ENCODE measurements around the gene MYCBPAP.

Gene MYCBPAP, protein sequence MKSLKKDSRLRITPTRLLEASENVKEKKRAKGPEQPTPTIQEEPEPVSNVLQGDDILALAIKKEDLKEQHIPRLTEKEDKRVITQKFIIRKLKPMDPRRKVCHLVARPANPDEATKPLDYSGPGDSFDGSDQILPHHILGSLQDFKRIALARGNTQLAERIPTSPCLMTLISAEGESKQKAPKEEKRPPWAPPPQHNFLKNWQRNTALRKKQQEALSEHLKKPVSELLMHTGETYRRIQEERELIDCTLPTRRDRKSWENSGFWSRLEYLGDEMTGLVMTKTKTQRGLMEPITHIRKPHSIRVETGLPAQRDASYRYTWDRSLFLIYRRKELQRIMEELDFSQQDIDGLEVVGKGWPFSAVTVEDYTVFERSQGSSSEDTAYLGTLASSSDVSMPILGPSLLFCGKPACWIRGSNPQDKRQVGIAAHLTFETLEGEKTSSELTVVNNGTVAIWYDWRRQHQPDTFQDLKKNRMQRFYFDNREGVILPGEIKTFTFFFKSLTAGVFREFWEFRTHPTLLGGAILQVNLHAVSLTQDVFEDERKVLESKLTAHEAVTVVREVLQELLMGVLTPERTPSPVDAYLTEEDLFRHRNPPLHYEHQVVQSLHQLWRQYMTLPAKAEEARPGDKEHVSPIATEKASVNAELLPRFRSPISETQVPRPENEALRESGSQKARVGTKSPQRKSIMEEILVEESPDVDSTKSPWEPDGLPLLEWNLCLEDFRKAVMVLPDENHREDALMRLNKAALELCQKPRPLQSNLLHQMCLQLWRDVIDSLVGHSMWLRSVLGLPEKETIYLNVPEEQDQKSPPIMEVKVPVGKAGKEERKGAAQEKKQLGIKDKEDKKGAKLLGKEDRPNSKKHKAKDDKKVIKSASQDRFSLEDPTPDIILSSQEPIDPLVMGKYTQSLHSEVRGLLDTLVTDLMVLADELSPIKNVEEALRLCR

DNA sequence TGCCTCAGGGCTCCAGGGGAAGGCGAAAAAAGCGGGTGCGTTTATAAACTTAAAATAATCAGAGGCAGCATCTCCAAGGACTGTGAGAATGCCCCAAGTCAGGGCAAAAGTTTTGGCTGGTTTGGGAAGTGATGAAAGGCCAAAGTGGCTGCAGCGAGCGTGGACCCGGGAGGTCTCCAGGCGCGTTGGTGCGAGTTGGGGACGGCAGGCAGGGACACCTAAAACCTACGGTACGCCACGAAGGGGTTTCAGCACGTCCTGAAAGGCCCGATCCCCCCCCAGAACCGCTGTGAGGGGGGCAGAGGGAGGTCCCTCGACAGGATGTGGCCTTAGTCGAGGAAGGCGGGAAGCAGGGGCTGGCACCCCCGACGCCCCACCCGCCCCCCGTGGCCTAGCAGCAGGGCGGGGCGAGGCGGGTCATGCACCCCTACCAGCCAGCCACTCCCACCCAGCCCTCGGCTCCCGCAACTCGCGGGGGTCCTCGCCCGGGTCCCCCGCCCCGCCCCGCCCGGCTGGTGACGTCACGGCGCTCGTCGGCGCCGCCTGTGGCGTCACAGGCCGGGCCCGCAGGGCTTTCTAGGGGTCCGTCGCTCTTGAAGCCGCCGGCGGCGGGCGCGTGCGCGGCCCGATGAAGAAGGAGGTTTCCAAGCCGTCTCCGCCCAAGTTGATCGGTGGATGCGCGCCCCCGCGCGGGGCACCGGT lies at the start of gene MYCBPAP:
Gene MYCBPAP (plus strand): TSS at position 569 of the 702 bp plus-strand sequence. CDS start 236 bp downstream, outside the sequence.
- DNase-seq, result peak; percentile 80 to 89

DNA sequence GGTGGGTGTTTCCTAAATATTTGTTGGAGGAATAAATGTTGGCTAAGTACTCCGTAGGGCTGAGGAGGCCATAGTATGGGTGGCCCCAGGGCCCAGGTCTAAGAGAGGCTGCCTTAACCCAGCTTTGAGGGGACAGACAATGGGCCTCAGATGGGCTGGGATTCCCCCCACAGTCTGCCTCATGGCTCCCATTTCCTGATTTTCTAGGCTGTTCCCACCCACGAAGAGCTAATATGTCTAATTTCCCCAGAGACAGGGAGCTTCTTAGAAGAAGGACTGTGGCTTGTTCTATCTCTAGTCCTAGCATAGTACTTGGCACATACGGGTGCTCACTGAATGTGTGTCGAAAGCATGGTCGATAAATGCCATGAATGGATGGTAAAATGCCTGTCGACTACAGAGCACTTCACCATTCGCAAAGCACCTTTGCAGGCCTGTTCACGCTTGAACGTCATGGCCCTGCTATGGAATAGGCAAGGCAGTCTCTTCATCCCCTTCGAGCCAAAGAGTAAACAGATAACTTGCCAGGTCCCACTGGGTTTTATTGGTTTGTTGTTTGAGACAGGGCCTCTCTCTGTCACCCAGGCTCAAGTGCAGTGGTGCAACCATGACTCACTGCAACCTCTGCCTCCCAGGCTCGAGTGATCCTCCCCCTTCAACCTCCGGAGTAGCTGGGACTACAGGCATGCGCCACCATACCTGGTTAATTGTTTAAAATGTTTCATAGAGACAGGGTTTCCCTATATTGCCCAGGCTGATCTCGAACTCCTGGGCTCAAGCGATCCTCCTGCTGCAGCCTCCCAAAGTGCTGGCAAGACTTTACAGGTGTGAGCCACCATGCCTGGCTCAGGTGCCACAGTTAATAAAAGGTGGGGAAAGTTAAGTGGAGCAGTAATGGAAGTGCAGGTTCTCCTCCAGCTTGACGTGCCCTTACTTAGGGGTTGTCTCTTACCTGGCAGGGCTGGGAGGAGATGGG lies 49.2 kb upstream of the MYCBPAP start:
- DNase-seq, result no peak

DNA sequence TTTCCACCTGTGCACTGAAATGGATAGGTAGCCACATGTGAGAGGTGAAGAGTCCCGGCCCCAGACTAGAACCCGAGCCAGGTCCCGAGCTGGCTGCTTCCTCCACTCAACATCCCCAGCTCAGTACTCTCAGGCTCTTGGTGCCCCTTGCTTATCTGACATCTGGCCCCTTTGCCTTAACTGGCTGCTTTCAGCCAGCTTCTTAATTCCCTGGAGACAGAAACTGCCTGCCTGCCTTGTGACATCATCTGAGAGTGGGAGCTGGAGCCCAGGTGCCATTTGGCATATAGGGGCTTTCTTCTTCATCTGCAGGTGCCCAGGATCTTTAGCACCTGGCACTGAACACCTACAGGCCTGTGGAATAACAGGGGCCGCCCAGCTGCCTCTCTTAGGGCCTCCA lies 48.5 kb upstream of the MYCBPAP start:
- DNase-seq, result no peak

DNA sequence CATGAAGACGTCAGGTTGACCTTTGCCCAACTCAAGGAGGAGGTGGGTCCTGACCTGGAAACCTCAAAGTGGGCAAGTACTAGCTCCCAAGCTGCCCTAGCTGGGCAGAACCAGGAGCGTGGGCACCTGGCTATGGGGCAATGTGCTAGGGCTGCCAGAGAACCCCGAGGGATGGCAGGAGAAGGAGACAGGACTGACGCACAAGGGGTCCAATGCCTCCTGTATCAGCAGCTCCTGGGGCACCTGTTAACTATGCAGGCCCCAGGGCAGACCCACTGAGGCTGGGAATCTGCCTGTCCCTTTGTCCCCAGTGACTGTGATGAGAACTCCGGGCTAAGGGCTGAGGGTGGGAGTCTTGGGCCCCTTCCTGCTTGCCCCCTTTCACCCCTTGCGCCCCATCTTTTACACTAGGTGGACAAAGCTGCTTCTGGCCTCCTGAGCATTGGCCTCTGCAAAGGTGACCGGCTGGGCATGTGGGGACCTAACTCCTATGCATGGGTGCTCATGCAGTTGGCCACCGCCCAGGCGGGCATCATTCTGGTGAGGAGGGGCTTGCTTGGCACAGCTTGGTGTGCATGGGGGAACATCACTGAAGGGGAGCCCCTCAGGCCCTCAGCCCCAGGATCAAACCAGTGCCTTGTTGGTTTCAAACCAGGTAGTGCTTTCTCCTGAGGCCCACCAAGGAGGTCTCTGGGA lies 47.3 kb upstream of the MYCBPAP start:
- no peak for DNase-seq

DNA sequence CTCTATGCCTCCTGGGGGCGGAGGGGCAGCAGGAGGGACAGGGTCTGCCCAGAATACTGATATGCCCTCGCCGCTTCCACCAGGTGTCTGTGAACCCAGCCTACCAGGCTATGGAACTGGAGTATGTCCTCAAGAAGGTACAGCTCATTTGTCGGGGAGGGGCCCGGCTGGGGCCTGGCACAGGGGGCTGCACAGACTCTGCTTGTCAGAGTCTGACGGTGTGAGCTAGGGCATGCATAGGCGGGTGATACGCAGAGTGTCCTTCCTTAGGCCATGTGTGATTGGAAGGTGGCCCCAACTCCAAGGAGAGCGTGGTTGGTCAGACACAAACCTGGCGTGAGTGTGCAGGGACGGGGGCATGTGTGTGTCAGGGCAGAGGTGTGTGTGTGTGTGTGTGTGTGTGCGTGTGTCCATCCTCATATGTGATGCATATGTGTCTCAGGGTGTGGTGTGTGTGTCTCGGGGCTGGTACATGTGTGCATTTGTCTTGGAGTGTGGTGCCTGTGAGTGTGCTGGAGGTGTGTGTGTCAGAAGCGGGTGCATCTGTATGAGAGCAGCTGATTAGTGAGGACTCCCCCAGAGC lies 46.6 kb upstream of the MYCBPAP start:
- no peak for DNase-seq

DNA sequence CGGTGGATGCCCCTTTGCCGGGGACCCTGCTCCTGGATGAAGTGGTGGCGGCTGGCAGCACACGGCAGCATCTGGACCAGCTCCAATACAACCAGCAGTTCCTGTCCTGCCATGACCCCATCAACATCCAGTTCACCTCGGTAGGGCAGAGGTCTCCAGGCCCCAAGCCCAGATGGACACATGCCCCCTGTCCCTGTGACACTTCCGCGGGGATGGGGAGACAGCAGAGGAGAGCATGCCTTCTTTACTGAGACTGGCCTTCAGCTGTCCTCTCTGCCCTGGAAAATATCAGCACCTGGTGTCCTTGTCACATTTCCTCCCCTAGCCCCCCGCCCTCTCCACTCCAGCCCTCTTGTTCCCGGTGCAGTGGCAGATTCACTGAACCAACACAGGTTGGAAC lies 45.8 kb upstream of the MYCBPAP start:
- no peak for DNase-seq

DNA sequence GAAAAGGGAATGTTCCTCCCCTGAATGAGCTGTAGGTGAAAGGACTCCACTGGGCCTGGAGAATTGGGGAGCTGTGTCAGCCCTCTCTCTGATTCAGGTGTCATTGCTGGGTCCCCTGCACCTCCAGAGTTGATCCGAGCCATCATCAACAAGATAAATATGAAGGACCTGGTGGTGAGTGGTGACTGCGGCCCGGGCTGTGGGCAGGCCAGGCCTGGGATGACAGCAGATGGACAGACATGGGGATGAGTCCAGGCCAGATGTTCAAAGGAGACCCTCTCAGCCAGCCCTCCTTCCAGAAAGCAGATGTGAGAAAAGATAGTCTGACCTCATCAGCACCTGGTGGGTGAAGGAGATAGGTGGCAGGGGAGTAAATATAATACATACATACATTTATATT lies 44.1 kb upstream of the MYCBPAP start:
- DNase-seq, result no peak

DNA sequence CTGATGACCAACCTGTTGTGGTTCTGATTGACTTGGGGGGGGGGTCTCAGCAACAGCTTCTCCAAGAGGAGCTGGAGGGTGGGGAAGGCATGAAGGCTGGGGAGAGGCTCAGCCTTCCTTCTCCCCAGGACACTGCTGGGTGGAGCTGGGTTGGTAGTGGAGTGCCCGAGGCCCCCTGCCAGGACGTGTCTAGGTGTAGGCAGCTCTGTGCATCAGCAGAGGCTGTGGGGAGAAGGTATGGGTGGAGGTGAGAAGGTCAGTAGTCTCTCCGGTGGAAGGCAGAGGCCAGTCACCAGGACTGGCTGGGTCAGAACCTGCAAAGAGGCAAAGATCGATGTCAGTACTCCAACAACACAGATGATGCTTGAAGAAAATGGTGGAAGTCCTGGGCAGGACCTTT lies 43.5 kb upstream of the MYCBPAP start:
- no peak for DNase-seq

DNA sequence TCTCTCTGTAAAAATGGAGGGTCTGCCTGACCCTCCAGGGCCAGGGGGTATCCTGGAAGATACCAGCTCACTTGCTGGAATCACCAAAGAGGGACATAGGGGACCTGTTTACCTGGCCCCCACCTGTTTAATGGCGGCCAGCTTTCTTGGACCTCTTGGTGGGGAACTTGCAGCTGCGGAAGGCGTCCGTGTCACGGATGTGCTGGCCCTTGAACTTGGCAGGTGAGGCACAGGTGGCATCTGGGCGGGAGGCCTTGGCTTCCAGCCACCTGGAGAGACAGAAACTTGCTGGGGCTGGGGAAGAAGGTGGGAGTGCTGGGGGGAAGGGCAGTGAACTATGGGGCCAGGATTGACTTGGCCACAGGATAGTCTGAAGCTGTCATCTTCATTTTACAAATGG lies 43.1 kb upstream of the MYCBPAP start:
- DNase-seq, result no peak

DNA sequence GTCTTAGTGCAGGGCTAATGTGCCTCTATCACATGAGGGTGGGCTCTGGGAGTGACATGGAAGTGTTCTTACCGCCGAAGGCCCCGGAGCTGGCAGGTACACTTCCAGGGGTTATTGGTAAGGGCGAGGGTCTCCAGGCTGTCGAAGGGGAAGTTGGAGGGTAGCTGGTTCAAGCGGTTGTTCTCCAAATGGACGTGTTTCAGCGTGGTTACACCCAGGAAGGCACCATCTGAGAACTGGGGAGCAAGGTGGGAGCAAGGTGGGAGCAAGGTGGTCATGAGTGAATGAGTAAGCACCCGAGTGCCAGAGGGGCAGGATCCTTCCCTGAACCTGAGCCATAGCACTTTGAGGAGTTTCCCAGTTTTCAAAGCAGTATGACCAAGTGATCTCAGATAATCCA lies 42.6 kb upstream of the MYCBPAP start:
- DNase-seq, result no peak

DNA sequence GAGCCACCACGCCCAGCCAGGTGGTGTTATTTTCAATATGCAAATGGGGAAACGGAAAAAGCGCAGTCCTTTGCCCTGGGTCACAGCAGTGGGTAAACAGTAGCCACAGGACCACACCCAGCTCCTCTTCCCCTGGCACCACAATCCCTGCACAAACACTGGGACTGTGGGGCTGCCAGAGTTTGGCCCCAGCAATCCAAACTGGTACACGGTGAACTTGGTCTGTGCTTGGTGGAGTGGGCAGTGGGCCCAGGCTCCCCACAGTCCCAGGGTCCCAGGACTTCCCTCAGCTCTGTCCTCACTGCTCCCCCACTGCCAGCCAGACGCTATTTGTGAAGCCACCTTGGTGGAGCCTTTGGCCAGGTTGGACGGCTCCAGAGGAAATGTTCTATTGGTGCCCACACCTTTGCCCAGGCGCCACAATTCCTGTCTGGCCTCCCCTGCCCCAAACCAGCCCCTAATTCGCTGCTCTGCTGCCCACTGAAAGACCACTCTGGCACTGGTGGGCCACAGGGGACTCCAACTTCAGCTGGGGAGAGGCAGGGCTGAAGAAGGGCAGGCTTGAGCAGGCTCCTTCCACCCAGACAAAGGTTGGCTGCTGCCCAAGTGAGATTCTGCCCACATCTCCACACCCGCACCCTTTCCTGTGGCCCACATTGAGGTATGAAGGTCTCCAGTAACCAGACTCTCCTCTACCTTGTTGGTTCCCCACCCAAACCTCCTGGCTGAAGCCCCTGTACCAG lies 41.7 kb upstream of the MYCBPAP start:
- DNase-seq, result no peak

DNA sequence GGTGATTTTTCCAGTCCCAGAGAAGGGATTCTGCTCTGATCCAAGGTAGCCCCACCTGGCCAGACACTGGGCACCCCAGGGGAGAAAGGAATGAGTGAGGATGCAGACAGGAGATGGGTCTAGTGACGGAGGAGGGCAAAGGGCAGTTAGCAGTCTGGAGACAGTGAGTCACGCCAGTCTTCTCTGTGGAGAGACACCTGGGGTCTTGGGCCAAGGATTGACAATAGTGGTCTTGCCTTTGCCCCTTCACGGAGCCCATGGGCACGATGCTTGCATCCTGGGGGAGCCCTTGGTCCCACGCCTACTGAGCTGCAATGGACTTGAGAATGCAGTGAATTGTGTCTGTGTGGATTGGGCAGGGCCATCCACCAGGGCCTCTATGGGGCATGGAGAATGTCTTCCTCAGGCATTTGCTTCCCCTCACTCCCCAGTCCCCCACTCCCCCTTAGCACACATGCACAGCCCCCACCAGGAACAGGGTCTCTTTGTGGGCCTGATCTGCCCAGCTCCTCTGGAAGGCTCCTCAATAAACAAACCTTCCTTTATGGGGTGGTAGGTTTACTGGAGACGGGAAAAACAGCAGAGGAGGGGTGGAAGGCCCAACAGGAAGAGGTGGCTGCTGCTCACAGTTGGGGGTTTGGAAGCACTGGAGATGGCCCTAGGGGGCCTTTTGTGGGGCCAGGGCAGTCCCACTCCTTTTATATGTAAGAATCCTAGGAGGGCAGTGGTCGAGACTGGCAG lies 41.0 kb upstream of the MYCBPAP start:
- DNase-seq, result no peak

DNA sequence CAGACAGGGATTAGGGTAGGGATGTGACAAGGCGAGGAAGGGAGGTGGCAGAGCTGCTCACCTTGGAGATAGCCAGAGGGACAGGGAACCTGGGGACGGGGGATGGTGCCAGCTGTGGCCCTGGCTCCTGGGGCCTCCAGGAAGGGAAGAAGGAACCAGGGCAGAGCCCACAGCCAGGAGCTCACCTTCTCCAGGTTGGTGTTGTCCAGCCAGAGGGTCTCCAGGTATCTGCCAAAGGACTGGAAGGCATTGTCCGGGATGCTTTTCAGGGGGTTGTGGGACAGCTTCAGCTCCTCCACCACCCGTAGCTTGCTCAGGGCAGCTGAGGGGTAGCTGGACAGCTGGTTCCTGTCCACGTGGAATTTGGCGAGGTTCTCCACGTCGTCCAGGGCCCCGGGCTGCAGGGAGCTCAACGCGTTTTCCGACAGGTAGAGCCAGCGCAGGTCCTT lies 40.4 kb upstream of the MYCBPAP start:
- DNase-seq, result no peak

DNA sequence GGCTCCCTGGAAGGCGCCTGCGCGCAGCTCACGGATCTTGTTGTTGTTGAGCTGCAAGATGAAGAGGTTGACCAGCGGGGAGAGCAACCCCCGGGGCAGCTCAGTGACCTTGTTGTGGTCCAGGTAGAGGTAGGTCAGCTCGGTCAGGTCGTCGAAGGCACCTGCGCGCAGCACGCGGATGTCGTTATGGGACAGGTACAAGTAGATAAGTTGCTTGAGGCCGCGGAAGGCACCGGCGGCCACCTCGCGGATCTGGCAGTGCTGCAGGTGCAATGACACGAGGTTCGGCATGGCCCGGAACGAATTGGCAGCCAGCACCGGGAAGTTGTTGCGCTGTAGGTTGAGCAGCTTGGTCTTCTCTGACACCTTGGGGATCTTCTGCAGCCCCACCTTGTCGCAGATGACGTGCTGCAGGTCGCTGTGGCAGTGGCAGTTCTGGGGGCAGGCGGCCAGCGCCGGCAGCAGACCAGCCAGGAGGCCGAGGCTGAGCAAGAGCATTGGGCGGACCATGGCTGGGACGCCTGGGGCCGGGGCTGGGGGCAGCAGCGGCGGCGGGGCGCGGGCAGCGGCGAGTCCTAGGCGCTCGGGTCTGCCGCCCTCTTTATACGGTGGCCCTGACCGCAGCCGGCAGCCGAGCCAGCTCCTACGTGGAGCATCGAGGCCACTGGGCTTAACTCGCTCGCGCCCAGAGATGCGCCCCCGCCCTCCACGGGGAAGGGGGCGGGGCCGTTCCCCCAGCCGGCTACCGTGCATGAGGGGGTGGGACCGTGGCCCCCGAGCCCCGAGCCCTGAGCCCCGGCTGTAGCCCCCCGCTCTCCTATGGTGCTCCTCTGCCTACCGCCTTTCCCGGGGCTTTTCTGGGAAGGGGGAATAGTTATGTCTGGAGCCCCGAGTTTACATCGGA lies 39.7 kb upstream of the MYCBPAP start, which contains the start of gene CHAD:
Gene CHAD (minus strand): TSS at position 577 of the 904 bp plus-strand sequence. CDS start 67 bp downstream, at position 510.
- no peak for DNase-seq

DNA sequence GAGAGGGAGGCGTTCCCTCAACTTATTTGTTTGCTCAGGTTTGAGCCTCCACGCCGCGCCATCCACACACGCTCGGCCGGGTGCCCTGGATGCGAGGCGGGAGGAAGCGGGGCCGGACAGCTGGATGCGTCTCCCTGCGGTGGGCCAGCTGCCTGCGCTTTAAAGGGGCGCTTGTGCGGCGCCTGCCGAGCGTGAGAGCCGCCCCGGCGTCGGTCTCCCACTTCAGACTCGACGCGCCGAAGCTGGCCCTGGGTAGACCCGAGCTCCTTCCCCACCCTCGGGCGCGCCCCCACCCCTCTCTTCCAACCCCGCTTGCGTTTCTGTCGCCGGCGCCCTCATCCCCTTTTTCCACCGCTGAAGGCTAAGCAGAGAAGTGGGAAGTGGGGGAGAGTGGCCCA lies 39.0 kb upstream of the MYCBPAP start:
- DNase-seq, result no peak

DNA sequence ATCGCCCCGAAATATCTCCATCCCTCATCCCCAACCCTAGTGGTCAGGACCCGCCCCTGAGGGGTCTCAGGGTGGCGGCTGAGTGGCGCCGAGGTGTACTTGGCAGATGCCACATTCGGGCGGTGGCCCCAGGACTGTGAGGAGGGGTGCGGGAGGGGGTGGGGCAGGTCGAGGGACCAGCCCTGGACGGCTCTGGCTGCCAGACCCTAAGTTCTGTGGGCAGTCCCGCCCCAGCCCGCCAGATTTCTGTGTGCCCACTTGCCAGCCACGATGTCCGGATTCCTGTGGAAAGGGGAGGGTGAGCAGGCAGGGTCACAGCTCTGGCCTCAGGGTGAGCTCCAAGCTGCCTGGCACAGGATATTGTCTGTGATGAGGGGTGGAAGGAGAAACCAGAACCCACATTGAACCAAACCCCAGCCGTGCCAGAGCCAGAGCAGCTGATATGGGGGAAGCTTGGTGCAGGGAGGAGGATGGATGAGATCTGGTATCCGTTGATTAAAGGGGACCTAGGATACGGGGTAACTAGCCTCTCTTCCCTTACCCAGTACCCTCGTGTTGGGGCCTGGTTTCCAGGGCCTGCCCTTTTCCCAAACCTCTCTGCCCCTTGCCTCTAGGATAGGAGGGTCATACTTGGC lies 38.5 kb upstream of the MYCBPAP start:
- no peak for DNase-seq

DNA sequence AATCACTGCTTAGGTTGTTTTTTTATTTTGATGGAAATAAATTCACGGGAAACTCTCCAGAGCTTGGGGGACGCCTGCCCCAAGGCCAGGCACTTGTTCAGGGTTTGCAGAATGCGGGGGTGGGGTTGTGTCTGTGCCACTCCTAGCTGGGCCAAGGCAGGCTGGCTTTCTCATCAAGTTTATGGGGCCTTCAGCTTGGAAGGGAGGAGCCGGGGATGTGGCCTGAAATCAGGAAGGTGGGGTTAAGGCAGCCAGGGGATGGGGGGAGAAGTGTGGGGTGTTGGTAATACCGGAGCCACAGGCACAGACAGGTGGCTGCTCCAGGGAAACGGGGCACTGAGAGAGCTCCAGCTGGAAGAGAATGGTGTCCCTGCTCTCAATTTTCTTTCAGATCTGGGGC lies 37.8 kb upstream of the MYCBPAP start:
- no peak for DNase-seq

Data from CD4-positive, alpha-beta T cell treated with Interleukin-1 beta for 1 hour (primary cell).